CD4-positive, alpha-beta T cell treated with Interleukin-6 at 100 ng/mL for 8 hours (primary cell): ENCODE results near the gene OPCML.

Experiments used
- DNase-seq: peaks from one replicate; pipeline ENCODE4 v3.0.0-alpha.2; 2020; ENCODE audit warnings: mixed read lengths, low spot score

OPCML gene

GRCh38 chr11:132665205-132665604, 867.1 kb downstream of the OPCML start:
- no peak for DNase-seq

GRCh38 chr11:132658696-132659095, 873.6 kb downstream of the OPCML start:
- DNase-seq: no peak

- no peak for DNase-seq
Measured at GRCh38 chr11:132658004-132658403, 874.3 kb downstream of the OPCML start.

- no peak for DNase-seq
Measured at GRCh38 chr11:132655187-132655855, 877.0 kb downstream of the OPCML start.

GRCh38 chr11:132653237-132653636, 879.1 kb downstream of the OPCML start:
- no peak for DNase-seq

GRCh38 chr11:132650969-132651720, 881.2 kb downstream of the OPCML start:
- DNase-seq: no peak

GRCh38 chr11:132649277-132649676, 883.0 kb downstream of the OPCML start:
- DNase-seq: no peak

- DNase-seq: no peak
Measured at GRCh38 chr11:132648851-132649250, 883.5 kb downstream of the OPCML start.

- no peak for DNase-seq
Measured at GRCh38 chr11:132646890-132647289, 885.4 kb downstream of the OPCML start.

- DNase-seq: no peak
Measured at GRCh38 chr11:132644520-132645239, 887.6 kb downstream of the OPCML start.

GRCh38 chr11:132643239-132643638, 889.1 kb downstream of the OPCML start:
- no peak for DNase-seq

GRCh38 chr11:132640952-132641351, 891.3 kb downstream of the OPCML start:
- no peak for DNase-seq

- DNase-seq: no peak
Measured at GRCh38 chr11:132639986-132640385, 892.3 kb downstream of the OPCML start.

GRCh38 chr11:132639403-132639802, 892.9 kb downstream of the OPCML start:
- no peak for DNase-seq

- no peak for DNase-seq
Measured at GRCh38 chr11:132638423-132638822, 893.9 kb downstream of the OPCML start.

- DNase-seq: no peak
Measured at GRCh38 chr11:132636523-132636922, 895.8 kb downstream of the OPCML start.

- no peak for DNase-seq
Measured at GRCh38 chr11:132632641-132633124, 899.6 kb downstream of the OPCML start.

- DNase-seq: no peak
Measured at GRCh38 chr11:132631989-132632388, 900.3 kb downstream of the OPCML start.

GRCh38 chr11:132627981-132628380, 904.3 kb downstream of the OPCML start:
- no peak for DNase-seq

GRCh38 chr11:132626446-132626845, 905.9 kb downstream of the OPCML start:
- DNase-seq: no peak

- DNase-seq: no peak
Measured at GRCh38 chr11:132623511-132623910, 908.8 kb downstream of the OPCML start.

- DNase-seq: no peak
Measured at GRCh38 chr11:132621976-132622580, 910.2 kb downstream of the OPCML start.
